OCI-LY7 (cell line): ENCODE results near the gene POLDIP3. TPM values are rescaled to one million over a fixed set of nuclear protein-coding genes. Genes with fewer than 3 reads are reported as not detected.

Experiments used
- BruUV-seq: library from RNA; stranded (reverse); fragments of 400-500 nt; replicated peaks from 2 replicates; lab custom pipeline; 2021; lab: Mats Ljungman, UMichigan
- CTCF ChIA-PET: fragments of 300-600 bp; sonication (Branson Sonifier 250); formaldehyde crosslinking; loops from one replicate; lab custom pipeline; 2022; ENCODE audit warnings: antibody characterized with exemption; ENCODE audit not compliant: unreplicated experiment; lab: Charles Lee
- POLR2A ChIA-PET: fragments of 300-600 bp; sonication (Branson Sonifier 250); formaldehyde crosslinking; loops from one replicate; lab custom pipeline; 2022; ENCODE audit warnings: antibody characterized with exemption; lab: Charles Lee
- DNase-seq: peaks from one replicate; pipeline ENCODE4 v3.0.0-alpha.2; 2015; ENCODE audit warnings: low spot score
- H2AFZ ChIP-seq: fragments of 200-600 bp; sonication (generic), shearing (Covaris generic); 2 replicates; pipeline ENCODE4 v1.6.1; 2014; ENCODE audit warnings: mild to moderate bottlenecking, antibody characterized with exemption, low read length, moderate library complexity
- H3K27ac ChIP-seq: fragments of 200-600 bp; sonication (generic); 2 replicates; pipeline ENCODE4 v1.5.1; 2014; ENCODE audit warnings: mixed run types, low read depth, mild to moderate bottlenecking, moderate library complexity, low read length, inconsistent platforms; ENCODE audit not compliant: poor library complexity, severe bottlenecking
- H3K36me3 ChIP-seq: fragments of 200-600 bp; sonication (generic); 2 replicates; pipeline ENCODE4 v1.6.1; 2014; ENCODE audit warnings: mild to moderate bottlenecking, antibody characterized with exemption, low read length, moderate library complexity, mixed read lengths; ENCODE audit not compliant: insufficient read depth
- H3K4me1 ChIP-seq: fragments of 200-600 bp; sonication (generic); 2 replicates; pipeline ENCODE4 v1.5.1; 2014; ENCODE audit warnings: mild to moderate bottlenecking, low read length; ENCODE audit not compliant: insufficient read depth, poor library complexity, severe bottlenecking
- H3K4me2 ChIP-seq: fragments of 200-600 bp; sonication (generic); 2 replicates; pipeline ENCODE4 v1.6.1; 2014; ENCODE audit warnings: mild to moderate bottlenecking, low read length
- H3K4me3 ChIP-seq: fragments of 200-600 bp; sonication (generic); 2 replicates; pipeline ENCODE4 v1.5.1; 2014; ENCODE audit warnings: mild to moderate bottlenecking, low read depth, low read length; ENCODE audit not compliant: poor library complexity, severe bottlenecking
- H3K79me2 ChIP-seq: fragments of 200-600 bp; sonication (generic); 2 replicates; pipeline ENCODE4 v1.6.1; 2016; ENCODE audit warnings: low read depth, mild to moderate bottlenecking, low read length, moderate library complexity, mixed read lengths; ENCODE audit not compliant: insufficient read depth
- H3K9me2 ChIP-seq: fragments of 200-600 bp; sonication (generic); 2 replicates; pipeline ENCODE4 v1.6.1; 2016; ENCODE audit warnings: mild to moderate bottlenecking, low read length, mixed read lengths; ENCODE audit not compliant: insufficient read depth
- H3K9me3 ChIP-seq: fragments of 200-600 bp; sonication (generic); 2 replicates; pipeline ENCODE4 v1.6.1; 2014; ENCODE audit warnings: mild to moderate bottlenecking, mixed run types, low read length, mixed read lengths
- H4K20me1 ChIP-seq: fragments of 200-600 bp; sonication (generic); 2 replicates; pipeline ENCODE4 v1.6.1; 2014; ENCODE audit warnings: mild to moderate bottlenecking, antibody characterized with exemption, low read length, moderate library complexity, mixed read lengths; ENCODE audit not compliant: insufficient read depth
- EZH2phosphoT487 ChIP-seq: fragments of 200-600 bp; sonication (generic); IDR thresholded peaks from 2 replicates; pipeline ENCODE4 v1.6.1; 2018; ENCODE audit warnings: low read depth, borderline replicate concordance, mild to moderate bottlenecking, mixed run types, antibody characterized with exemption, low read length, moderate library complexity, mixed read lengths
- intact Hi-C: fragments of 100-400 bp; cut with micrococcal nuclease; formaldehyde crosslinking; loops from one replicate; pipeline ENCODE4 v1.10.0; 2022; ENCODE audit not compliant: unreplicated experiment
- total RNA-seq, 2 experiments: library from RNA; depleted of rRNA in 1 of 2; stranded (reverse); fragments of >200 nt in 1 of 2; shearing (Covaris generic) in 1 of 2; gene quantifications; 2 replicates each; pipeline ENCODE4 v1.2.3, GENCODE V29; 2014 to 2022
- TF ChIP-seq, protein P1 (sequence below): fragments of 200-600 bp; sonication (generic); conservative IDR thresholded peaks from 2 replicates; pipeline ENCODE4 v1.5.1; 2014; ENCODE audit warnings: mild to moderate bottlenecking, antibody characterized with exemption, low read length, moderate library complexity, mixed read lengths

Gene POLDIP3
- total RNA-seq, 2 experiments from 2014 or later = 70.7 to 73.5 TPM

DNA sequence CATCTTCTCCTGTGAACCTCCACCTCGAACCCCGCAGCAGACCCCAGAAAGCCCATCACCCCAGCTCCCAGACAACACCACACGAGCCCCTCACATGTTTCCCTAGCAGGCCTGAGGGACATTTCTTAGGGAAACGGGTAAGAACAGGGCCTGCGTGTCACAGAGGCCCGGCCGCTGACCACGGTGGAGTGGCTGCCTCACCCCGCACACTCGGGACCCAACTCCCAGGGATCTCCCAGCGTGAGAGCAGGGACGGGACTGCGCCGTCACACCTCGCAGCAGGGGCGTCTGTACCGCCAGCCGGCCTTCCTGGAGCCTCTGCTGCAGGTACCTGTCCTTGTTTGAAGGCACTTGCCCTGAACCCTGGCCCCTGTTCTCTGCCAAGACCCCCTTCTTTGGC is 15.5 kb upstream of the POLDIP3 start:
- Histone ChIP-seq H3K9me3 (no peaks in the 10 kb centered on the region), H3K4me1 (no peaks in the 10 kb centered on the region), H2AFZ (no peak overlapping the region), H4K20me1 (no peaks in the 10 kb centered on the region), H3K4me3 (no peak overlapping the region), H3K27ac (no peak overlapping the region), H3K9me2 (no peaks in the 10 kb centered on the region), H3K4me2 (no peak overlapping the region), H3K36me3 (peaks cover 71% of the 10 kb centered on the region), H3K79me2 (no peaks in the 10 kb centered on the region)
- intact Hi-C loops = no loop called here
- DNase-seq = no peak
- no peak for TF ChIP-seq EZH2phosphoT487
- TF ChIP-seq, protein P1, sequence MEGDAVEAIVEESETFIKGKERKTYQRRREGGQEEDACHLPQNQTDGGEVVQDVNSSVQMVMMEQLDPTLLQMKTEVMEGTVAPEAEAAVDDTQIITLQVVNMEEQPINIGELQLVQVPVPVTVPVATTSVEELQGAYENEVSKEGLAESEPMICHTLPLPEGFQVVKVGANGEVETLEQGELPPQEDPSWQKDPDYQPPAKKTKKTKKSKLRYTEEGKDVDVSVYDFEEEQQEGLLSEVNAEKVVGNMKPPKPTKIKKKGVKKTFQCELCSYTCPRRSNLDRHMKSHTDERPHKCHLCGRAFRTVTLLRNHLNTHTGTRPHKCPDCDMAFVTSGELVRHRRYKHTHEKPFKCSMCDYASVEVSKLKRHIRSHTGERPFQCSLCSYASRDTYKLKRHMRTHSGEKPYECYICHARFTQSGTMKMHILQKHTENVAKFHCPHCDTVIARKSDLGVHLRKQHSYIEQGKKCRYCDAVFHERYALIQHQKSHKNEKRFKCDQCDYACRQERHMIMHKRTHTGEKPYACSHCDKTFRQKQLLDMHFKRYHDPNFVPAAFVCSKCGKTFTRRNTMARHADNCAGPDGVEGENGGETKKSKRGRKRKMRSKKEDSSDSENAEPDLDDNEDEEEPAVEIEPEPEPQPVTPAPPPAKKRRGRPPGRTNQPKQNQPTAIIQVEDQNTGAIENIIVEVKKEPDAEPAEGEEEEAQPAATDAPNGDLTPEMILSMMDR = no peak
- ChIA-PET CTCF (no interaction called here), POLR2A (interaction anchor here (0.5 kb wide), 1 partner anchor 8 kb away, joined by 5 read pairs; no protein-coding TSS in a partner anchor)
- no TSS peak for BruUV-seq

DNA sequence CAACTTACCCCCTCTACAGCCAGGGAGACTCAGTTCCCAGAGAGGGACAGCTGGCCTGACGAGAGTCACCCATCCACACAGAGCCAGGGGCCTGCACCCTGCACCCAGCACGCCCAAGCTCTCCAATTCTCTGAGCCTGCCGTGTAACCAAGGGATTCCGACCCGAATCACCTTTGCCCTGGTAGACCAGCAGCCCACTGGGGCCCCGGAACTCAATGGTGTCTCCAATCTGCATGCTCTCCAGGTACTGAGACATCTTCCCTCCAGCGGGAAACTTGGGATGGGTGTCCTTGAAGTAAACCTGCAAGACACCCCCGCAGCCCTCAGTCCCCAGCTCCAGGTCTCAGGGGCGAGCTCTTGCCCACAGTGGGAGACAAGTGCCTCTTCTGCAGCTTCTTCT is 13.3 kb upstream of the POLDIP3 start:
- no peak overlapping the region for H2AFZ ChIP-seq
- no TSS peak for BruUV-seq
- H3K27ac ChIP-seq = no peak overlapping the region
- H3K36me3 ChIP-seq = peaks cover 63% of the 10 kb centered on the region
- no peak overlapping the region for H3K4me2 ChIP-seq
- H3K9me3 ChIP-seq = no peaks in the 10 kb centered on the region
- no peaks in the 10 kb centered on the region for H4K20me1 ChIP-seq
- intact Hi-C loops = no loop called here
- no peak overlapping the region for H3K4me3 ChIP-seq
- TF ChIP-seq, protein P1 = no peak
- peaks cover 14% of the 10 kb centered on the region for H3K4me1 ChIP-seq
- no peak for DNase-seq
- H3K9me2 ChIP-seq = no peaks in the 10 kb centered on the region
- POLR2A ChIA-PET = no interaction called here
- CTCF ChIA-PET = no interaction called here
- H3K79me2 ChIP-seq = no peaks in the 10 kb centered on the region

DNA sequence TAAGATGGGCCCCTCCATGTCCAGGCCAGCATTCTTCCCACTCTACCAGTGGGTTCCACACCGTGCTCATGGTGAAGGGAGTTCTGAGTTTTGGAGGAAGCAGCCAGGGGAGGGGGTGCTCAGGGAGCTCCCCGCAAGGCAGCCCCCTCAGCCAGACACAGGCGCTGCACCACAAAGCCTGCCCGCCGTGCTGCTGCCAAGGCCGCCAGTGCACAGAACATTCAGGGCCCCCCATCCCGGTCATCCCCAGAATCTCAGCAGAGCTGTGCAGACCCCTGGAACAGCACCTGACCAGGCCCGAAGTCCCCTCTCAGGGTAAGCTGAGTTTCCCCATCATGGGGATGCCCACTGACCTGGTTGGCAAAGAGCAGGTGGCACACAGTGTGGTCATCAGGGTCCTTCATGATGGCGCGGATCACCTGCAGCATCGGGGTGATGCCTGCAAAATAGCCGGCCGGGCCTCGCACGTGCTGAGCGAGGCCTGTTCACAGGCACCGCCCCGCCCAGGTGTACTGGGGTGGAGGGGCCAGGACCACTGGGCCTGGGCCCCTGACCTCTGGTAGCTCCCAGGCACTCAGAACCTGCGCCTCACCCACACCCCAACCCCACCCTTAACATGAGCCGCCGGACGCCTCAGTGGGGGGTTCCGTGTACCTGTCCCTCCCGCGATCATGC is 12.4 kb upstream of the POLDIP3 start:
- peaks cover 19% of the 10 kb centered on the region for H3K4me1 ChIP-seq
- ChIA-PET POLR2A (interaction anchor here (0.6 kb wide), 1 partner anchor 106 kb away, joined by 3 read pairs; no protein-coding TSS in a partner anchor), CTCF (no interaction called here)
- no peak for TF ChIP-seq EZH2phosphoT487
- TF ChIP-seq, protein P1 = no peak
- no peaks in the 10 kb centered on the region for H4K20me1 ChIP-seq
- no peak for DNase-seq
- intact Hi-C loops = no loop called here
- no peaks in the 10 kb centered on the region for H3K79me2 ChIP-seq
- H3K36me3 ChIP-seq = peaks cover 62% of the 10 kb centered on the region
- H3K4me3 ChIP-seq = no peak overlapping the region
- H3K9me3 ChIP-seq = no peaks in the 10 kb centered on the region
- no peak overlapping the region for H2AFZ ChIP-seq
- no peak overlapping the region for H3K4me2 ChIP-seq
- H3K27ac ChIP-seq = no peak overlapping the region
- H3K9me2 ChIP-seq = no peaks in the 10 kb centered on the region
- BruUV-seq = no TSS peak
